ENCODE data around the gene PPM1H. TPM values are rescaled to one million over a fixed set of nuclear protein-coding genes. Genes with fewer than 3 reads are reported as not detected.

PPM1H gene
- total and polyA plus RNA-seq, 10 of the 15 experiments (the other 5 are each of a cell fraction or from before 2014, with no cell fraction given): 0.11 to 0.83 (median 0.49) TPM

DNA sequence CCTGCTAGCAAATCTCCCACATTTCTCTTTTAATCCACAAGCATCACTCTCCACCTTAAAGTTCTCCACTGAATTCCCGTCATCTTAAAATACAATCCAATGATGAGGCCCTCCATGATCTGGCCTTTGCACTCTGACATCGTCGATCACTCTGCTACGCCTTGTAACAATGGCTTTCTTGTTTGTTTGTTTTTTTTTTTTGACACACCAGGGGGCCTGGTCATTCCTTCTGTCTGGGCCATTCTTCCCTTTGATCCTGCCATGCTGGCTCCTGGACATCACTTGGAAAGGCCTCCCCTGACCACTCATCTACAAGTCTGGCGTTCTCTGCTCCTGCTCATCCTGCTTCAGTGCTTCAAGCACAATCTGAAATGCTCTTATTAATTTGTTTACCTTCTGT lies 233.5 kb downstream of the PPM1H start:
- CTCF ChIA-PET: no interaction called here
- Histone ChIP-seq H3K4me2 (ENCODE audit: control insufficient read depth, insufficient read depth) (no peak overlapping the region), H3K9me3 (replicated peaks; ENCODE audit: control insufficient read depth, insufficient read depth, low read length) (no peaks in the 10 kb centered on the region), H3K4me1 (ENCODE audit: control insufficient read depth, insufficient read depth, low read length) (no peaks in the 10 kb centered on the region; the same call in 1 of the 2 replicates), H4K20me1 (ENCODE audit: control insufficient read depth, insufficient read depth) (no peaks in the 10 kb centered on the region), H3K27ac (ENCODE audit: control insufficient read depth, insufficient read depth) (no peak overlapping the region), H3K9ac (ENCODE audit: control insufficient read depth, insufficient read depth, low read length) (no peak overlapping the region), H3K36me3 (ENCODE audit: control insufficient read depth in 2 of 2, insufficient read depth in 2 of 2, low read length in 1 of 2) (no peaks in the 10 kb centered on the region), H2AFZ (ENCODE audit: control insufficient read depth, low read depth, low read length) (no peak overlapping the region), H3K79me2 (ENCODE audit: control insufficient read depth, insufficient read depth, low read length) (no peaks in the 10 kb centered on the region), H3K27me3 (replicated peaks in 1 of 2; ENCODE audit: control insufficient read depth in 2 of 2, insufficient read depth in 2 of 2, low read length in 1 of 2) (no peaks in the 10 kb centered on the region; a peak in 1 of 4 replicates), H3K4me3 (no peak overlapping the region)
- whole genome bisulfite sequencing (ENCODE audit: insufficient coverage, insufficient replicate concordance, low lambda C conversion rate, missing lambda C conversion rate): 66% methylated on average over 5 of the region's 5 CpGs
- SMC1A ChIA-PET (ENCODE audit: uncharacterized antibody, unreplicated experiment): interaction anchor here (1.3 to 3.1 kb wide), 2 partner anchors 7 to 12 kb away, joined by 4 to 12 read pairs; no protein-coding TSS in a partner anchor
- intact Hi-C loops (cut with micrococcal nuclease; ENCODE audit: unreplicated experiment) (no loop called here), in situ Hi-C loops (cut with MboI) (no loop called here)
- ATAC-seq: no peak
- RAD21 ChIA-PET (ENCODE audit: unreplicated experiment): interaction anchor here (1.2 kb wide), 1 partner anchor 29 kb away, joined by 3 read pairs; no protein-coding TSS in a partner anchor
- no peak for FAIRE-seq
- POLR2A ChIA-PET: no interaction called here
- TF ChIP-seq MTA3 (IDR thresholded peaks at IDR 0.05; ENCODE audit: borderline replicate concordance, low read length) (no peak), ZBED1 (IDR thresholded peaks at IDR 0.05; ENCODE audit: borderline replicate concordance) (no peak)
- TF ChIP-seq, protein P1, sequence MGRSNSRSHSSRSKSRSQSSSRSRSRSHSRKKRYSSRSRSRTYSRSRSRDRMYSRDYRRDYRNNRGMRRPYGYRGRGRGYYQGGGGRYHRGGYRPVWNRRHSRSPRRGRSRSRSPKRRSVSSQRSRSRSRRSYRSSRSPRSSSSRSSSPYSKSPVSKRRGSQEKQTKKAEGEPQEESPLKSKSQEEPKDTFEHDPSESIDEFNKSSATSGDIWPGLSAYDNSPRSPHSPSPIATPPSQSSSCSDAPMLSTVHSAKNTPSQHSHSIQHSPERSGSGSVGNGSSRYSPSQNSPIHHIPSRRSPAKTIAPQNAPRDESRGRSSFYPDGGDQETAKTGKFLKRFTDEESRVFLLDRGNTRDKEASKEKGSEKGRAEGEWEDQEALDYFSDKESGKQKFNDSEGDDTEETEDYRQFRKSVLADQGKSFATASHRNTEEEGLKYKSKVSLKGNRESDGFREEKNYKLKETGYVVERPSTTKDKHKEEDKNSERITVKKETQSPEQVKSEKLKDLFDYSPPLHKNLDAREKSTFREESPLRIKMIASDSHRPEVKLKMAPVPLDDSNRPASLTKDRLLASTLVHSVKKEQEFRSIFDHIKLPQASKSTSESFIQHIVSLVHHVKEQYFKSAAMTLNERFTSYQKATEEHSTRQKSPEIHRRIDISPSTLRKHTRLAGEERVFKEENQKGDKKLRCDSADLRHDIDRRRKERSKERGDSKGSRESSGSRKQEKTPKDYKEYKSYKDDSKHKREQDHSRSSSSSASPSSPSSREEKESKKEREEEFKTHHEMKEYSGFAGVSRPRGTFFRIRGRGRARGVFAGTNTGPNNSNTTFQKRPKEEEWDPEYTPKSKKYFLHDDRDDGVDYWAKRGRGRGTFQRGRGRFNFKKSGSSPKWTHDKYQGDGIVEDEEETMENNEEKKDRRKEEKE (IDR thresholded peaks at IDR 0.05): no peak
- no peak for DNase-seq (ENCODE audit: low read depth, low spot score)
- no TSS peak for BruUV-seq (replicated peaks)

Measured in GM12878 (cell line).